ENCODE data around the gene LMCD1.

Gene LMCD1

DNA sequence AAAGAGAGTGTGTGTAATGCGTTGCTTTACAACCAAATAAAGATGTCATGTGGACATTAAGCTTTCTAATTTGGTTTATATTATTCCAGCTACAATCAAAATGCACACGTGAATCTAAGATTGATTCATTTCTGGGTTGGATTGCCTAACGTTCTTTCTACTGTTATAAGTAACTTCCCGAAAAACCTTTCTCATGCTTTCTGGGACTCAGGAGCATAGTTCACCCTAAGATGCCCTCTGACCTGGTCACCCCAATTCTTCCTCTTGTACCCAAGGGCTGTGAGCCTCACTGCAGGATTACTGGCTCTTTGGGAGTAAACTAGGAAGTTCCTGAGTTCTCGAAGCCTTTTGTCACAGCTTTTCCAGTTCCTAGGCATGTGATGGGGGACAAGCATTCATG lies 12.7 kb upstream of the LMCD1 start:
- Mint-ChIP-seq H3K27me3 (ENCODE audit: low read depth) (peaks cover 11% of the 10 kb centered on the region), H3K36me3 (ENCODE audit: low read depth) (peaks cover 17% of the 10 kb centered on the region), H3K27ac (peak overlapping the region in 1 of 3 experiments; percentile 76), H3K4me3 (no peak overlapping the region), H3K9me3 (peaks cover 12% of the 10 kb centered on the region), H3K4me1 (peaks cover 69% of the 10 kb centered on the region)
- TF ChIP-seq, protein P1, sequence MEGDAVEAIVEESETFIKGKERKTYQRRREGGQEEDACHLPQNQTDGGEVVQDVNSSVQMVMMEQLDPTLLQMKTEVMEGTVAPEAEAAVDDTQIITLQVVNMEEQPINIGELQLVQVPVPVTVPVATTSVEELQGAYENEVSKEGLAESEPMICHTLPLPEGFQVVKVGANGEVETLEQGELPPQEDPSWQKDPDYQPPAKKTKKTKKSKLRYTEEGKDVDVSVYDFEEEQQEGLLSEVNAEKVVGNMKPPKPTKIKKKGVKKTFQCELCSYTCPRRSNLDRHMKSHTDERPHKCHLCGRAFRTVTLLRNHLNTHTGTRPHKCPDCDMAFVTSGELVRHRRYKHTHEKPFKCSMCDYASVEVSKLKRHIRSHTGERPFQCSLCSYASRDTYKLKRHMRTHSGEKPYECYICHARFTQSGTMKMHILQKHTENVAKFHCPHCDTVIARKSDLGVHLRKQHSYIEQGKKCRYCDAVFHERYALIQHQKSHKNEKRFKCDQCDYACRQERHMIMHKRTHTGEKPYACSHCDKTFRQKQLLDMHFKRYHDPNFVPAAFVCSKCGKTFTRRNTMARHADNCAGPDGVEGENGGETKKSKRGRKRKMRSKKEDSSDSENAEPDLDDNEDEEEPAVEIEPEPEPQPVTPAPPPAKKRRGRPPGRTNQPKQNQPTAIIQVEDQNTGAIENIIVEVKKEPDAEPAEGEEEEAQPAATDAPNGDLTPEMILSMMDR (IDR thresholded peaks at IDR 0.05; ENCODE audit: unreplicated experiment in 3 of 3) = no peak

DNA sequence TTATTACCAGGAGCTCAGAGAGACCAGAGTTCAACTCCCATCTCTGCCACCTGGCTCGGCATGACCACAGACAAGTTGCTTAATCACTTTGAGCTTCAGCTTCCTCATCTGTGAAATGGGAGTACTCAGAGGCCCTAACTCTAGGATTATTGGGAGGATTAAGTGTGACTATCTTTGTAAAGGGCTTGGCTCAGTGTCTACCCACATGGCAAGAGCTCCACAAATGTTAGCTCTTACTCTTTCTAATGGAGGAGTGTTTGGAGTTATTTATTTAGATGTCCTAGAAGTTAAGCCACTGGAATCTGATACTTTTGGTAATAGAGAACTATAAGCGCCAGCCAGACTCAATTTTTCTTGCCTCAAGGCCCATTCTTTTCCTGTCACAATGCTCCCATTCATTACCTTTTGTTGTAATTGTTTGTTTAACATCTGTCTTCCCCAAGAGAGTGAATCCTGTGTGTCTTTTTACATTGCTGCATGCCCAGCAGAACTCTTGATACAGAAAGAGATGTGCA lies 12.3 kb upstream of the LMCD1 start:
- peak overlapping the region in 2 of 3 experiments; percentile 65 to 76 for H3K27ac Mint-ChIP-seq
- TF ChIP-seq, protein P1 (IDR thresholded peaks at IDR 0.05; ENCODE audit: unreplicated experiment in 3 of 3) = no peak
- H3K4me3 Mint-ChIP-seq = no peak overlapping the region
- peaks cover 17% of the 10 kb centered on the region for H3K36me3 Mint-ChIP-seq (ENCODE audit: low read depth)
- peaks cover 64% of the 10 kb centered on the region for H3K4me1 Mint-ChIP-seq
- H3K27me3 Mint-ChIP-seq (ENCODE audit: low read depth) = peaks cover 11% of the 10 kb centered on the region
- H3K9me3 Mint-ChIP-seq = peaks cover 9% of the 10 kb centered on the region

DNA sequence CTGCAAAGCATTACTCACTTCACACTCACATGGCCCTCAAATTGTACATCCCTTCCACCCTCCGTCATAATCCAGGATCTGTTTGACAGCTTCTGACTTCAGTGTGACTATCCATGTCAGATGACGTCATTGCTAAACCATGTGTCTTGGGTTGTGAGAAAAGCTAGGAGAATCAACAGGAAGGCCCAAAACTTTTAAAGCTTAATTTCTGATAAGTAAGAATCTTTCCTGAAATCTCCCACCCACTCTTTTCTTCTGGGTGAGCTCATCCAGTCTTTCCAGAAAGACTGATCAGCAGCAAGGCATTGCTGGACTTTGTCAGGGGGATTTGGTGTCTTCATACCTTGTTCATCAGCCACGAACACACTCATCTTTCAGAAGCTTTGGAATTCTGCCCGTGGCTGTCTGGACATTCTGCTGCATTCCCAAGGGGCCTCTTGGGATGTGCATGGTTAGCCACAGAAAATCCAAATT lies 11.5 kb upstream of the LMCD1 start:
- H3K9me3 Mint-ChIP-seq = peaks cover 3% of the 10 kb centered on the region
- no peak overlapping the region for H3K4me3 Mint-ChIP-seq
- H3K36me3 Mint-ChIP-seq (ENCODE audit: low read depth) = peaks cover 10% of the 10 kb centered on the region
- peak overlapping the region; percentile 60 to 76 (median 65) for H3K27ac Mint-ChIP-seq
- peaks cover 56% of the 10 kb centered on the region for H3K4me1 Mint-ChIP-seq
- peaks cover 7% of the 10 kb centered on the region for H3K27me3 Mint-ChIP-seq (ENCODE audit: low read depth)
- TF ChIP-seq, protein P1 (IDR thresholded peaks at IDR 0.05; ENCODE audit: unreplicated experiment in 3 of 3) = no peak

DNA sequence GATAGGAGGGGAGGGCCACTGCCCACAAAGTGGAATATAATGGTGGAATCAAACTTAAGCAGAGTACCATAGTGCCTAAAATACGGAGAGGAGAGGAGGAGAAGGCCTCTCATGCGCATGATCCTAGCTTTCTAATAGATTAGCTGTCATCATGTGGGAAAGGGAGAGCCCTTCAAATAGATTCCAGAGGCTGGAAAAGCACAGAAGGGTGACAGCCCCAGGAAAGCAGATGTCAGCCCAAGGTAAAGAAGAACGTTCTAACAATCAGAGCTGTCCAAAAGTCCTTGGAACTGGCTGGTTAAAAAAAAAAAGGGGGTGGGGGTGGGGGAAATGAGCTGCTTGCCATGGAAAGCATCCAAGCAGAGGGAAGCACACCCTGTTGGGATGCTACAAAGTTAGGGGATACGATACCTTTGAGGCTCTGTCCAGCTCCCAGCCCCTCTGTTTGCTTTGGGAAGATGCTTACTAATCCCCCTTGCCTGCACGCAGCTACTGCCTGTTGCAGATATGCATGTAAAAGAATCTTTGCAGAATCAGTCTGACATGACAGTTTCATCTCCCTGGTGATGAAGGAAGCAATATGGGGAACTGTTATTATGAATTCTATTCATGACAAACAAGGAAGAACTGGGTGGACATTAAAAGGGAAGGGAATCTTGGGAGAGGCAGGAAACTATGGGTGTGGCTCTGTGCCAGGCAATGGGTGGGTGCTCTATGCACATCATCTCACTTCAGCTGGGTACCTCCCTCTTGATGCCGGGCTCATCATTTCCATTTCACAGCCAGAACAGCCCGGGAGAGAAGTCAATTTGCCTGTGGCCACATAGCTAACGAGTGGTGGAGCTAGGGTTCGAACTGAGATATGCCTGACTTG lies 10.1 kb upstream of the LMCD1 start:
- Mint-ChIP-seq H3K36me3 (ENCODE audit: low read depth) (peaks cover 12% of the 10 kb centered on the region), H3K27me3 (ENCODE audit: low read depth) (peaks cover 7% of the 10 kb centered on the region), H3K9me3 (no peaks in the 10 kb centered on the region), H3K27ac (peak overlapping the region in 2 of 3 experiments; percentile 2 to 23), H3K4me3 (no peak overlapping the region), H3K4me1 (peaks cover 48% of the 10 kb centered on the region)
- TF ChIP-seq, protein P1 (IDR thresholded peaks at IDR 0.05; ENCODE audit: unreplicated experiment in 3 of 3) = no peak

DNA sequence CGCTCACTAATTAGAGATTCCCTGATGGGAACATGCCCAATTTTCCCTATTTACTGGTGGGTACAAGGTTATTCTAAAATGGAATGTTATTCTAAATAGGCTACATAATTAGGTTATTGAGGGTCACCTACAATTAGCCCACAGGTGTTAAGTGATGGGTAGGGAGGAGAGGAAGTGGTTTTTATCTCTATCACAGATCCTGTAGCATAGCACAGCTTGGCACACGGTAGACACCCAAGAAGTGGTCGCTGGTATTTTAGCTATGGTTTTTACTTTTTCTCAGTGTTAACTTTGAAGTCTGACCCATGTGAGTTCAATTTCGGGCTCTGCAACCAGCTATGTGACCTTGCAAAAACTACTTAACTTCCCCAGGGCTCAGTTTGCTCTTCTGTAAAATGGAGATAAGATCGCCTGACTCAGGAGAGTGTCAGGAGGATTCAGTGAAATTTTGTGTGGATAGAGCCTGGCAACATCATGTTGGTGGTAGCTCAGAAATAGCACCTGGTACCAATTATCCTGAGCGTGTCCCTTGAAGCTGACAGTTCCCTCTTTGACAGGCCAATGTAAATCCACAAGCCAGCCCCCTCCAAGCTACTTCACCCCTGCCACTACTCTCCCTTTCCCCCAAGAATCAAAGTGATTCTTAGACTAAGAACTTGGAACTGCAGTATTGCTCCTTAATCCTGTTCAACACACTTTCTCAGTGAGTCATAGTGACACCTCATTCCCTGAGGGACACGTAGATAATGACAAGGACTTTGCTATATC lies 8.7 kb upstream of the LMCD1 start:
- H3K27me3 Mint-ChIP-seq (ENCODE audit: low read depth) = peaks cover 7% of the 10 kb centered on the region
- no peak overlapping the region for H3K27ac Mint-ChIP-seq

More for the DNA sequence above, 8.7 kb upstream of the LMCD1 start:
- H3K4me3 Mint-ChIP-seq = no peak overlapping the region
- no peaks in the 10 kb centered on the region for H3K9me3 Mint-ChIP-seq
- TF ChIP-seq, protein P1 (IDR thresholded peaks at IDR 0.05; ENCODE audit: unreplicated experiment in 3 of 3) = no peak
- peaks cover 10% of the 10 kb centered on the region for H3K36me3 Mint-ChIP-seq (ENCODE audit: low read depth)
- peaks cover 43% of the 10 kb centered on the region for H3K4me1 Mint-ChIP-seq
